ENCODE data around the gene ATP6V1A.

Gene ATP6V1A

DNA sequence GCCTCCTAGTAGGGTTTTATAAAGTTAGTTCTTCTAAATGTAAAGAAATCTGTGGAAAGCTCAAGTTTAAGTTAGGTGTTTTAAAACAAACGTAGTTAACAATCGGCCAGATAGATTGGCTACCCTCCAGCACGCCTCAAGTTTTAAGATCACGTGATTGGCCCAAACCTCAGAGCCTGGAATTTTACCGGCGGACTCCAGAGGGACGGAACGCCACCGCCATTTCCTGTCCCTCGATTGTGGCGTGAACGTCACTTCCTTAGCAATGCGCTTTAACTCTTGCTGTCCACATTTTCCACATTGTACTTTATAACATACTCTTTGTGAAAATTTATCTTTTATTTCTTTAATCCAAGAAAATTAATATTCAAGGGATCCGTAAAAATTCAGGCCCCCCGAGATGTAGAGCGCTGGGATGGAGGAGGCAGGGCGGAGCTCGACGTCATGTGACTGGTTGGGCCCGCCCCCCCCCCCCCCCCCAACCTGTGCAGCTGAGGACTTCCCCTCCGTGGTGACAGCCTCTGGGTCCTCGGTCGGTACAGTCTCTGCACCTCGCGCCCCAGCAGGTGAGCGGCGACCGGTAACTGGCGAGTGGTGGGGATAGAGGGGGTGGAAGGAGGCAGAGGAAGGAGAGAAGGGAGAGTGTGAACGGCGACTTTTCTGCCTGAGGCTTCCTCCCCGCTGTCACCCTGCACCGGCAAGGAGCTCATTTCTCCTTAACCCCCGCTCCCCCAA, at the start of gene ATP6V1A:
TSS of gene ATP6V1A (plus strand) at position 488 of the 735 bp plus-strand sequence. CDS start 31,719 bp downstream, outside the sequence.
- peak; percentile 65 for DNase-seq (ENCODE audit: low read depth)

DNA sequence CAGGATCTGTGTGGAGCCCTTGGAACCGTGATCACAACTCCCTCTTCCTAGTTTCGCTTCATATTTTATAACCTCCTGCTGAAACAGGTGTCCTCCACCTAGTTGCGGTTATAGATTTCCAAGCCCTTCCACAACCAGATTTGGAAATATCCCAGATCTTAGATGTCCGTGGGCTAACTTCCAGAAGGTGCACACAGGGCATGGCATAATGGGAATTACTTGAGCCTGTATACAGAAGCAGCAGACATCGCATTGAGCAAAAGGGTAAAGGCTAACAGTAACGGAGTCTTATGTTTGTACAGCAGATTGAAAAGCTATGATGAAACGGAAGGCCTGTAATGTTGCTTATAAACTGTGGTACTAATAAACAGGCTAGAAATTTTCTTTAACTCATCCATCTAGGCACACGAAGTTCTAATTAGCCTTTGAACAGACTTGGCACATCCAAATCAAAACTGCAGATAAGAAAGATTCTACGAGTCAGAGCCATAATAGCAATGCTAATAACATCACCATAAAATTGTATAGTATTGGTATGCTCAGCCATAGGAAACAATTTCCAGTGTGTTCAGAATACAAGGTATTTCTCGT, 49.2 kb upstream of the ATP6V1A start:
- DNase-seq (ENCODE audit: low read depth), result no peak

DNA sequence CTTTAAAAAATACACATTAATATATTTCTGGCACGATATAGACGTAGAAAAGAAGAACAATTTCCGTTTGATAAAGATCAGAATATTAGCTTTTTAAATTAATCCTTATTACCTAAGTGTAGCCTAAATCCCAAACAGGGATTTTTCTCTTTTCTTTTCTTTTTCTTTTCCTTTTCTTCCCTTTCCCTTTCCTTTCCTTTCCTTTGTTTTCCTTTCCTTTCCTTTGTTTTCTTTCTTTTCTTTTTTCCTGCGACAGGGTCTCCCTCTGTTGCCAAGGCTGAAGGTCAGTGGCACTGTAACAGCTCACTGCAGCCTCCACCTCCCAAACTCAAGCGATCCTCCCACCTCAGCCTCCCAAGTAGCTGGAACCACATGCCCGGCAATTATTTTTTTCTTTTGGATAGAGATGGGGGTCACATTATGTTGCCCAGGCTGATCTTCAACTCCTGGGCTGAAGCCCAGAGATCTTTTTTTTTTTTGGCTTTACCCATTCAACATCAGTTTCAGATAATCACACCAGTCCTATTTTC, 48.6 kb upstream of the ATP6V1A start:
- no peak for DNase-seq (ENCODE audit: low read depth)

DNA sequence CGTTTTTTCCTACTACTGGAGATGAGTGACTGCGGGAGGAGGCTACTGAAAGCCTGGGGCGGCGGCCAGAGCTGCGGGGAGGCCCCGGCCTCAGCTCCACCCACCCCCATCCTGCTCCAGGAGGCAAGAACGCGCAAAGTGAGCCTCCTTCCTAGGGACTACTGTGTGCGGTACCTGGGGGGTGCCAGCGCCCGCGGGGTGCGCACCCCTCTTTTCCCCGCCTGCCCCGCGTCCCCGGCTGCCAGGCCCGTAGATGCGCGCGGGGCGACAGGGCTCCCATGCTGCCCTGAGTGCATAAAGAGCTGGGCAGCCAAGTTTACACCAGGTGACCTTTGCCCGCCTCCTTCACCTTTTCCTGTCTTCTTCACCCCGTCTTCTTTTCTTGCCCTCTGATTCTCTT, 47.9 kb upstream of the ATP6V1A start:
- DNase-seq (ENCODE audit: low read depth), result no peak

DNA sequence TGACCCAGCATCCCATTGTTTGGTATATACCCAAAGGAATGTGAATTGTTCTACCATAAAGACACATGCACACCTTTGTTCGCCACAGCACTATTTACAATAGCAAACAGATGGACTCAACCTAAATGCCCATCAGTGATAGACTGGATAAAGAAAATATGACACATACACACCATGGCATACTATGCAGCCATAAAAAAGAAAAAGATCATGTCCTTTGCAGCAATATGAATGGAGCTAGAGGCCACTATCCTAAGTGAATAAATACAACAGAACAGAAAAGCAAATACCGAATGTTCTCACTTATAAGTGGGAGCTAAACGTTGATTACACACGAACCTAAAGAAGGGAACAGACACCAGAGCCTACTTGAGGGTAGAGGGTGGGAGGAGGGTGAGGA, 39.0 kb upstream of the ATP6V1A start:
- DNase-seq (ENCODE audit: low read depth), result no peak

DNA sequence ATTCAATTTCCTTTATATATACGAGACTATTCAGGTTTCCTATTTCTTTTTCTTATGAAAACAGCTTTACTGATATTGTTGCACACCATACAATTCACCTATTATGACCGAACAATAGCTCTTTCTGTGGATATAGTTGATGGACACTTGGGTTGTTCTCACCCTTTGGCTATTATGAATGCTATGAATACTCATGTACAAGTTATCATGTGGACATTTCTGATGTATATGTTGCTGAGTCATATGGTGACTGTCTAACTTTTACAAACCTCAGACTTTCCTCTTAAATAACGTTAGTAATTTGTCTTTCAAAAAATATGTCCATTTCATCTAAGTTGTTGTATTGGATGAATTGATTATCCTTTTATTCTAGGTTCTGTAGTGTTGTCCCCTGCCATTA, 34.7 kb upstream of the ATP6V1A start:
- DNase-seq (ENCODE audit: low read depth), result no peak

DNA sequence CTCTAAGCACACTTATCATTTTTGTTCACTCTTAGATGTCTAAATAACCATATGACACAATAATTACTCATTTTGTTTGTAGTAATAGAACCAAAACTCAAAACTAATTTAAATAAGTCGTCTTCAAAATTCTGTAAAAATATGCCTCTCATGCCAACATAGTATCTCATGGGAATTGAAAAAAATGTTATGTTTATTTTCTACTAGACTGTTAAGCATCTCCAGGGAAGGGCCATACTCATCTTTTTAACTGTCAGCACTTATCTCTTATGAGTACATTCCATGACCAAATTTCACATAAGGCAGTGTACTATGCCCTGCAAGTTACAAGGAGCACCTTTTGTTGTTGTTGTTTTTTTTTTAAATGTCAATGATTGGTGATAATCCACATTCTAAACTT, 32.1 kb upstream of the ATP6V1A start:
- no peak for DNase-seq (ENCODE audit: low read depth)

DNA sequence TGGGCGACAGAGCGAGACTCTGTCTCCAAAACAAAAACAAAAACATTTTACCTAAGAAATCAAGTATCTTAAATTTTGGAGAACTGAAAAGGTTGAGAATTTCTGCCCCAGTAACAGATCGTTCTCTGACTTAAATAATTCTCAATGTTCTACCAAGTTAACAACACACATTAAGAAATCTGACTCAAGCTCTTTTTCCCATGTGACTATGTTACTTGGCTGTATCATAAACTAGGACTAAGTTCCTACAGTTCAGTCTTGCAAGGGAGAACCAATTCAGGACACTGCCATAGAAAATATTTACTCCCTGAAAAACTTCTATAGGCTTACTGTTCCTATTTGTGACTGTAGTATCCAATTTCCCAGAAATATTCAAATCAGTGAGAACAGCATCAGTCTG, 29.5 kb upstream of the ATP6V1A start:
- DNase-seq (ENCODE audit: low read depth), result no peak

DNA sequence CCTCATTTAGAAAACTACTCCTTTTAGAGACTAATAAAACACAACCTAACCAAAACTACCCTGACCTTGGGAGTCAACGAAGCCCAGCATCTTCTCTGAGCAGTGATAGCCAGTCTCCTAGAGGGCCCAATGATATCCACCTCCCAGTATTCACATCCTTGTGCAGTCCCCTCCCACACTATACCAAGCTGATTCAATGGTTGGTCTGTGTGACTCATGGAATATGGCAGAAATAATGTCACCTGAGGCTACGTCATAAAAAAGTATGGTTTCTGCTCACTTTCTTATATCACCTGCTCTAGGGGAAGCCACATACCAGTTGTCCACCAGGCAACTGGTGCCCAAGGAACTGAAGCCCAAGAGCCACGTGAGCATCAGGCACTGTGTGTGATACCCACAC, 29.0 kb upstream of the ATP6V1A start:
- no peak for DNase-seq (ENCODE audit: low read depth)

DNA sequence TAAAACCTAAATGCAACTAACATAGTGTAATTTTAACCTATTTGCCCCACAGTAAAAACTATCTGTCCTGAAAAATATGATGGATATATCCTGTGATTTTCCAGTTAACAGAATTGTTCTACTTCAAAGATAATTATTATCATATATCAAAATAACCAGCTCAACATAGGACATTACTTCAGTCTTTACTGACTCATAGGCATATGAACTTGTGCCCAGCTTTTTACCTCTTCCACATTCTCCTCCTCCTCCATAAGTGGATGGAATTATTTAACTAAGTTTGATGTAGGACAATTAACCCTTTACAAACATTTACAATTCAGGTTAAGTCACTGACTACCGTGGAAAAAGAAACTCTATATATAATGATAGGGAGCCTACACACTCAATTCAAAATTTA, 27.5 kb upstream of the ATP6V1A start:
- no peak for DNase-seq (ENCODE audit: low read depth)

DNA sequence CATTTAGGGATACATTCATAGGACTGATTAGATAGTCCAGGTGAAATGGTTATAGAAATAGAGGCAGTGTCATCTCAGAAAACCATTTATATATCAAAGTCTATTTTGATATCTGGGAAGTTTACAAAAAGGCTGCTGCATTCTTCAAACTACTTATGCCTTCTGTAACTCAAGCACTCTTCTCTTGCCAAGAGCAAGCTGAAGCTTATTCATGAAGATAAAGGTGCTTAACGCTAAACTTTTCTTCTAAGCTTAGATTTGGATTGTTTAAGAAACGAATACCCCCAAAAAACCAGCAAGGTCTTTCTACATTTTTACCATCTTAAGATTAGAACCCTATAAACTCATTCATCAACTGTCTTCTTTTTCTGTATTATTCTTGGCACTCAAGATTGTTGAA, 27.1 kb upstream of the ATP6V1A start:
- no peak for DNase-seq (ENCODE audit: low read depth)

DNA sequence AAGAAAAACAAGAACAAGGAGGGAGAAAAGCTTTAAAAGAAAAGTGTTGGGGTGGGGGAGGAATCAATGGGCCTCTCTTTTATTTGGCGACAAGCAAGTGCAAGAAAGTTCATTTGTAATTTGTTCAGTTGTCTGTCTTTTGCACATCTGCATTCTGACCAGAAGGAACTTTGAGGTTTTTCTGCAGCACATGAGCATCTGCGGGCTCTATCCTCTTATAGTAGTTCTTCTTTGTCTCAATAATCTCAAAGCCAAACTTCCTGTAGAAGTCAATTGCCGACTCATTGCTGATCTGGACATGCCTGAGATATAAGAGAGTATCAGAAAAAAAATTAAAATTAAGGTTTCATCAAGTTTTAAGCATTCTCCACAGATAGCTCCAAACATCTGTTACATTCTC, 25.2 kb upstream of the ATP6V1A start:
- DNase-seq (ENCODE audit: low read depth), result no peak

DNA sequence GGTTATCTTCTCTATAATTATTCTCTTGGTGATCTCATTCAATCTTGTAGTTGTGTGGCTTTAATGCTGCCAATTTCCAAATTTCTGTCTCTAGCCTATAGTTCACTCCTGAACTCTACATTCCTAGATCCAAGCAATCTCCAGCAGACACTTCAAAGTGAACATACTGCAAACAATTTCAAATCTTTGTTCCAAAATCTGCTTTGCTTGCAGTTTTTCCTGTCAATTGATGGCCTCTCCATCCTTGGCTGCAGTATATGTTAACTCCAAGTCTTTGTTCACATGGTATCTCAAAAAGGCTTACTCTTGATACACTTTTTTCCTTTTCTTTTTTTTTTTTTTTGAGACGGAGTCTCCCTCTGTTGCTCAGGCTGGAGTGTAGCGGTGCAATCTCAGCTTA, 18.2 kb upstream of the ATP6V1A start:
- DNase-seq (ENCODE audit: low read depth), result no peak

DNA sequence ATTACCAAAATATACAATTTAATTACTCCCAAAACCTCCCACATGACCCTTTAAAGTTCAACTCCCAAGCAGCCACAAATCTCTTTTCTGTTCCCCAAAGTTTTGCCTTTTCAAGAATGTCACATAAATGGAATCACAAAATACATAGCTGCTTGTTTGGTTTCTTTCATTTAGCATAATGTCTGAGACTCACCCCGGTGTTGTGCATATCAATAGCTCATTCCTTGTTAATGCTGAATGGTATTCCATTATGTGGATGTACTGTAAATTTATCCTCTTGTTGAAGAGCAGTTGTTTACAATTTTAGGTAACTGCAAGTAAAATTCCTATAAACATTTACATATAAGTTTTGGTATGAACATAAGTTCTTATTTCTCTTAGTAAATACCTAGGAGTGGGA, 16.3 kb upstream of the ATP6V1A start:
- DNase-seq (ENCODE audit: low read depth), result no peak

DNA sequence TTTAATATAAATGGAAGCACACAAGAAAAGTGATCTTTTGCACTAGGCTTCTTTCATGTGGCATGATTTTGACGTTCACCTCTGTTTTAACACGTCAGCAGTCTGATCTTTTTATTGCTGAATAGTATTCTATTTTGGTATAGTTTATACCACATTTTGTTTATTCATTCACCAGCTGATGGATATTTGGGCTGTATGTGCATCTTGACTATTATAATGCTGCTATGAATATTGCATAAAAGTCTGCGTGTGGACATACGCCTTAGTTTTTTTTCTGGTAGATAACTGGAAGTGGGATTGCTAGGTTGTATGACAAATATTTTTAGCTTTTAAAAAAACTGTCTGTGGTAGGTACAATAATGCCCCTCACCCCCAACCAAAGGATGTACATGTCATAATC, 15.1 kb upstream of the ATP6V1A start:
- DNase-seq (ENCODE audit: low read depth), result no peak

DNA sequence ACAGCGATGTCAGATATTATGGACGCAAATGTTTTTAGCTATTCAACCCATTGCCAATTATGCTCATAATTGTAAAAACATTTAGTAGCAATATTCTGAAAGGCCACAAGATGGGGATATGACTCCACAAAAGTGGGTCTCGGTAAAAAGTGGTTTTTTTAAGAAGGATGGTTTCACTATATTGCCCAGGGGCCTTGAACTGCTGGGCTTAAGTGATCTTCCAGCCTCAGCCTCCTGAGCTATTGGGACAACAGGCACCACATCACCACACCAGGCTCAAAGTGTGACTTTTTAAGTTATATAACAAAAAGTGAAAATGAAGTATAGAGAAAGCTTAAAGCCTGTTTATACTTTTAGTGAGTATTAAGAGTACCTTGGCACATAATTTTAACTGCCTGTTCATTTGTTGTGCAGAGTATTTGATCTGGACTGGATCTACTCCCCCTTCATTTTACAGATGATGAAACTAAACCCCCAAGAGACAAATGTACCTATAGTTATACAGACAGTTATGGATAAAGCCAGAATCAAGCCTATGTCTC, 10.2 kb upstream of the ATP6V1A start:
- no peak for DNase-seq (ENCODE audit: low read depth)

DNA sequence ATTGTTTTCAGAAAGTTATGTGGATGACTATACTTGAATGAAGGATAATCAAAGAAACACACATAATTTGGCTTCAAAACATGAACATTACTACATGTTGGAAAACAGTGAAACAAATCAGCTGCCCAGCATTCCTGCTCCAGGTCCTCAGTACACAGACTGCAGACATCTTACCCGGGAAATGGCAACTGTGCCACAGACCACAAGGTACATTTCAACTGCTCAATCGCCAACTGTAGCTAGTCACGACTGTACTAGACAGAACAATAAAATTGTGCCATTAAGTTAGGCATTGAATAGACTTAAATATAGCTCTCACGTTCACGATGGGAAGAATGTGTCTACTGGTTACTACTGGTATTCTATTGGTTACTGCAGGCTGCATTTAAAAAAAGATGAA, 5.7 kb upstream of the ATP6V1A start:
- DNase-seq (ENCODE audit: low read depth), result no peak

DNA sequence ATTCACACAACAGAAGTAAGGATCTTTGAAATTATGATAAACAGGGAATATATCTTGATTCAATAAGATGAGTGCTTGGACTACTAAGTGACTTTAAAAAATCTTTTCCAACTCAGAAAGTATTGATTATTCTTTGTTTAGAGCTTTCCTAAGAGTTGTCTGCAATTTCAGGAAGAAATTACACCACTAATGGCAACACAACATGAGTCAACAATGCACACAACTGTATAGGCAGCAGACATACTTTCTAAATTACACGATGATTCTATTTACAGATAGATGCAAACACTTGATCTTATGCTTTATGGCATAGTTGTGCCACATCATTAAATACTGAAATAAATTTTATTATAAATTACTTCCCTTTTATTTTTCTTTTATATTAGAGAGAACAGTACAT, 5.2 kb upstream of the ATP6V1A start:
- no peak for DNase-seq (ENCODE audit: low read depth)

DNA sequence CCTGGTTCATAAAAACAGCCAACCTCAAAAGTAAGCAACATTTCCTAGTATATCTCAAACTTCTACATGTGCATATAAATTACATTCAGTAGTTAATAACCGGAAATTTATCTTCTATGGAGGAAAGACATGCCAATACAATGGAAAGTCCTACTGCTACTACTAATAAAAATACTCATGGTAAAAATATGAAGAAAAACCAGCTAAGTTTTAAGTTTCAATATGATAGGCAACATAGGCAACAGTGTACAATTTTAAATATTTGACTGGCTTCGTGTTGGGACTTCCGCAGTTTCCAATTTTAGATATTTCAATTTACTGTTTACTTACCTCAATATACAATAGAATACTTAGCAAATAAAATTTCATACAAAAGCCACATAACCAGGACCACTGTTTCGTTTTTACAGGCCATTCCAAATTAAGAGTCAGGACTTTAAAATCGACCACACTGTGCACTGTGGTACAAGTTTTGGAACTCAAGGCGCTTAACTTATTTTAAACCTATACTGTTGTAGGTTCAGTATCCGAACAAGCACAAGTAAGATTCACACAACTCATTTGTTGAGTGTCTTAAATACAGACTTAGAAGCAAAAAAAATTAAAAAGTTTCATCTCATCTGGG, 3.7 kb upstream of the ATP6V1A start:
- no peak for DNase-seq (ENCODE audit: low read depth)

DNA sequence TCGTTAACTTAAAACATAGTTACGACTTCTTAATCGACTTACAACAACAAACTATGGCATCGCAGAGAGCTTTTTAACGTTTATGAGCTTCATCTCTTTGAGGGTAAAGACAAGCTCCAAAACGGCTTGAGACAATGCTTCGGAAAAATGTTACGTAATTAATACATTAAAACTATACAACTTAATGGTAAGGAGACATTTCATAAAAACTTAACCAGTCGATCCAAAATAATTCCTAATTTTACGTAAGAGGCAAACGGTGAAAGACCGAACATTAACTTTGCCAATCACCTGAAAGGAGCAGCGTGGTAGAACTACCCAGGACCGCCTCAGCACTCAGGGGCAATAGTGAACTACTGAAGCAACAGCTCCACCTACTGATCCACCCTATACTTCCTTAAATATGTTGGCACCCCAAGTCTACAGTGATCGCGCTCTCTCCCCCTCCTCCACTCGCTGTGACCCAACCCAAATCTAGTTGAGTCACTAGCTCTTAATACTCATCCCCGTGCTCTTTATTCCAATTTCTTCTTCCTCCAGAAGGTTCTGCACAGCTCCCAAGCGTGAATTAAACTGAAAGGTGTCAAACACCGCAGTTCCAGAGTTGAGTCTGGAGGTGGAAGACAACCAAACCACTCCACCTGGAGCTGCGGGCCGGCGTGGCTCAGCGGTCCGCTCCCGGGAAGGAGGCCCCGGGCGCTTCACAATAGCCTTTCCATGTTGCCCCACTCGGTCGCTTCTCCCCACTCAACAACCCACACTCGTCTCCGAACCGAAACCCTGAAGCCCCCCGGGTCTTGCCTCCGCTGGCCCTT, 1.7 kb upstream of the ATP6V1A start:
- peak; percentile 62 for DNase-seq (ENCODE audit: low read depth)

DNA sequence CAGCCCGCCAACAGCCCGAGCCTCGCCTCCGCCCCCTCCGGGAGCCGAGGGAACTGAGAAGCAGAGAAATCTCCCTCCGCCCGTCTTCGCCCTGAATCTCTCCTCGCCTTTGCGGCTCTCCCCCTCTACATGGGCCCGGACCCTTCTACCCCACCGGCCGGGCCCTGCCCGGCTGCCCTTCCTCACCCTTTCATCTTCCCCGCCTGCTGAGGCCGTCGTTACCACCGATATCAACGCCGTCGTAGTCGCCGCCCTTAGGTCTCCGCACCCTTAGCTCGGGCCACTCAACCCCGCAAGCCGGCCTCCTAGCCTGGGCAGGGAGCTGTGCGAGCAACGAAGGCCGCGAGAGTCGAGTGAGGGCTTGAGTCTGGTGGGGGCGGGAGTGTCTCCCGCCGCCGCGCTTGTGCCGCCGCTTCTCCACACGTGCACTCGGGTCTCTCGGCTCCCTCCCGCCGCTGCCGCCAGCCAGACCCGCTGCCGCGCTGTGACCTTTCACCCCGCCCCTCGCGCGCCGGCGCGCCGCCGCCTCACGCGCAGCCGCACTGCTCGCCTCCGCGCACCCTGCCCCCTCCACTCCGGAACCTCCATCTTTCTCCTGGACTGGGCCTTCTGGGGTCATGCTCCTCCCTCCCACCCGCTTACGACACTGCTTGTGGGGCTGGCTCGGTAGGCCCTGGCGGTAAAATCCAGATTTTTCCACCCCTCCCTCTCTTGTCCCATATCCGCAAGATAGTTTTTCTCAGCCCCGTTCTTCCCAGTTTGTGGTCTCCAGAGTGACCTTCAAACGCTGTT, 883 bp upstream of the ATP6V1A start, which contains the start of gene NAA50:
TSS of gene NAA50 (minus strand) at position 494 of the 792 bp plus-strand sequence. CDS start at position 194, 300 bp downstream.
- peak; percentile 93 for DNase-seq (ENCODE audit: low read depth)
